Muscle of arm (tissue), 12 donors: ENCODE data around the gene ZNF286A. TPM values are rescaled to one million over a fixed set of nuclear protein-coding genes. Genes with fewer than 3 reads are reported as not detected.
"Not testable (repeated sequence)": the region's sequence is repeated elsewhere in the genome, so short reads cannot be mapped to it uniquely, and the experiment has no call there.

Experiments
- DNase-seq: peaks from one replicate; pipeline ENCODE4 v3.0.0-alpha.2; 2013
- polyA plus RNA-seq, 12 donors: library from polyadenylated mRNA; unstranded; fragments of 120-200 nt; gene quantifications; one replicate each; pipeline ENCODE4 v1.2.1, GENCODE V29; 2013; ENCODE audit not compliant: insufficient read length in 12 of 12

Gene ZNF286A
- polyA plus RNA-seq, 12 donors = 13.5 to 36.5 (median 26.6) TPM; not detected in 1

DNA sequence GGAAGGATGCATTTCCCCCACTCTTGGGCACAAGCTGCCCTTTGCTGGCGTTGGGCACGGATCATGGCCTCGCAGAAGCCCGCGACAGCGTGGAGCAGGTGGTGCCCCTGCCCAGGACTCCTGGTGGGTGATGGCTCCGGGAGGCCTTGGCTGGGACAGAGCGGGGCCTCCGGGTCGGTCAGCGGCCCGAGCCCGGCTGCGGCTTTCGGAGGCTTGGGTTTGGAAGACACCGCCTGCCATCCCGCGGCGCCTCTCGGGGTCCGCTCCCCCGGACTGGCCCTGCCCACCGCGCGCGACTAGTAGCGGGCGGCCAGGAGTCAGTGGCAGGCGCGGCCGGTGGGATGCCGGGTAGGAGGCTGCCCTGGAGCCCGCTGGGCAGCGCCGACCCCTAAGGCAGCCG lies 49.9 kb downstream of the ZNF286A start:
- not testable (repeated sequence) for DNase-seq

DNA sequence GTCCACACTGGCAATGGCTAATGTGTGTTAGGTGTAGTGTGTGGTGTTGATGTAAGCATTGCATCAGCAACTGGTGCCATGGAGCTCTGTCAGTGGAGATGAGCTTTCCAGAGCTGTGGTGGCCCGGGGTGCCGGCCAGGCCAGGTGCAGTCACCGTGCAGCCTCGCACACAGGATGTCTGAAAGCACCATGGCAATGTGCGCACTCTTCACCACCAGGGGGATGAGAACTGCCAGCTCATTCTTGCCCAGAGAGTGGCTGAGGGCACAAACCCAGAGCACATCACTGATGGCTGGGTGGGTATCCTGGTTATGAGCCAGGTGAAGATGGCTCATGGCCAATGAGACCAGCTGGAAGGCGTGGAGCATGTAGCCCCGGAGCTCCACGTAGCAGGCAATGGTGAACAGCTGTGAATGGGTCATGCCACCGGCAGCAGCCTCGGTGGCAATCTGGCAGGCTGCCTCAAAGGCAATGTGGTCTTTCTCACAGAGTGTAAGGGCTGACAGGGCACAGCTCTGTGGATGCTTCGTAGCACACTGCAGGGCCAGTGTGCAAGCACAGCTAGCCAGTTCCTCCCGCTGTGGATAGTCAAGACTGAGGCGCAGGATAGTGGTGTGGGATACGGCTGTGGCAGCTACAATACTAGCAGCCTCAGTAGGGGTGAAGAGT lies 69.4 kb downstream of the ZNF286A start:
- not testable (repeated sequence) for DNase-seq

Other genes starting within 250 kb of the ZNF286A start
- 10 to 100 TPM in 1 of 12 donors, 1 to 10 TPM in 7, under 1 TPM in 3, not detected in 1; 0.77 to 26.5 (median 5.0) TPM for gene CDRT4, start 232.1 kb upstream of the ZNF286A start, polyA plus RNA-seq
- 10 to 100 TPM in 3 of 12 donors, 1 to 10 TPM in 7, not detected in 2; 5.0 to 15.6 (median 8.0) TPM for gene TVP23C, start 136.3 kb upstream of the ZNF286A start, polyA plus RNA-seq
- gene FBXW10B, start 80.0 kb upstream of the ZNF286A start, polyA plus RNA-seq = 1 to 10 TPM in 9 of 12 donors, under 1 TPM in 1, not detected in 2; 0.47 to 3.8 (median 1.7) TPM
- gene TRIM16, start 15.4 kb upstream of the ZNF286A start, polyA plus RNA-seq = 10 to 100 TPM in 11 of 12 donors, not detected in 1; 16.2 to 54.6 (median 41.5) TPM
- gene TBC1D26, start 32.5 kb downstream of the ZNF286A start, polyA plus RNA-seq = 1 to 10 TPM in 1 of 12 donors, under 1 TPM in 8, not detected in 3; 0.22 to 1.0 (median 0.42) TPM
- 1 to 10 TPM in 10 of 12 donors, not detected in 2; 1.9 to 8.4 (median 4.3) TPM for gene ADORA2B, start 245.4 kb downstream of the ZNF286A start, polyA plus RNA-seq